IPS DF 19.7 (cell line): ENCODE data around the gene RELN.
"Not testable (repeated sequence)": the region's sequence is repeated elsewhere in the genome, so short reads cannot be mapped to it uniquely, and the experiment has no call there.

Experiments
- DNase-seq: peaks from one replicate; pipeline ENCODE4 v3.0.0-alpha.2; 2013; ENCODE audit warnings: low read depth, low spot score

Gene RELN

GRCh38 chr7:103794424-103794823 is 195.0 kb downstream of the RELN start:
- DNase-seq: no peak

GRCh38 chr7:103793614-103794013 is 195.8 kb downstream of the RELN start:
- DNase-seq: no peak

- no peak for DNase-seq
These were observed 197.6 kb downstream of the RELN start for GRCh38 chr7:103791894-103792293.

- not testable (repeated sequence) for DNase-seq
These were observed 202.4 kb downstream of the RELN start for GRCh38 chr7:103787041-103787440.

- DNase-seq: no peak
These were observed 204.7 kb downstream of the RELN start for GRCh38 chr7:103784646-103785286.

- DNase-seq: no peak
These were observed 208.0 kb downstream of the RELN start for GRCh38 chr7:103781409-103781808.

- DNase-seq: not testable (repeated sequence)
These were observed 208.9 kb downstream of the RELN start for GRCh38 chr7:103780561-103780960.

GRCh38 chr7:103777440-103777839 is 212.0 kb downstream of the RELN start:
- DNase-seq: no peak

- no peak for DNase-seq
These were observed 215.7 kb downstream of the RELN start for GRCh38 chr7:103773726-103774125.

- DNase-seq: no peak
These were observed 217.2 kb downstream of the RELN start for GRCh38 chr7:103772171-103772773.

- no peak for DNase-seq
These were observed 218.2 kb downstream of the RELN start for GRCh38 chr7:103771294-103771693.

GRCh38 chr7:103766660-103767059 is 222.8 kb downstream of the RELN start:
- no peak for DNase-seq

GRCh38 chr7:103765901-103766300 is 223.6 kb downstream of the RELN start:
- DNase-seq: no peak

- no peak for DNase-seq
These were observed 224.6 kb downstream of the RELN start for GRCh38 chr7:103764901-103765300.

GRCh38 chr7:103762877-103763276 is 226.6 kb downstream of the RELN start:
- DNase-seq: no peak

GRCh38 chr7:103762065-103762760 is 227.2 kb downstream of the RELN start:
- no peak for DNase-seq

GRCh38 chr7:103752995-103753394 is 236.5 kb downstream of the RELN start:
- no peak for DNase-seq

- no peak for DNase-seq
These were observed 238.1 kb downstream of the RELN start for GRCh38 chr7:103751311-103751880.

GRCh38 chr7:103748680-103749079 is 240.8 kb downstream of the RELN start:
- DNase-seq: no peak

GRCh38 chr7:103735377-103735776 is 254.1 kb downstream of the RELN start:
- DNase-seq: no peak

GRCh38 chr7:103731169-103731568 is 258.3 kb downstream of the RELN start:
- no peak for DNase-seq

- DNase-seq: no peak
These were observed 260.4 kb downstream of the RELN start for GRCh38 chr7:103729026-103729425.
